Smooth muscle cell of the pulmonary artery (primary cell): ENCODE measurements around the gene TRIM3. TPM values are rescaled to one million over a fixed set of nuclear protein-coding genes. Genes with fewer than 3 reads are reported as not detected.

Source experiments
- total RNA-seq: library from RNA; depleted of rRNA; stranded (reverse); fragments of >200 nt; gene quantifications from 2 replicates; pipeline ENCODE4 v1.2.3, GENCODE V29; 2014

Gene TRIM3
- total RNA-seq = 40.8 and 53.7 TPM in 2 replicates

GRCh38 chr11:6473451-6474412, at the start of gene TRIM3:
Gene TRIM3, minus strand, starts transcription at chr11:6473941. Its CDS starts 8,246 bp downstream, at chr11:6465695.

GRCh38 chr11:6497069-6497839, 23.5 kb upstream of the TRIM3 start, which contains the start of gene DNHD1:
Gene DNHD1, plus strand, starts transcription at chr11:6497280. Its CDS starts 936 bp downstream, at chr11:6498216.

GRCh38 chr11:6481012-6481923, 7.5 kb upstream of the TRIM3 start, which contains the start of the genes ARFIP2 and TIMM10B:
Gene ARFIP2, minus strand, starts transcription at chr11:6481331. Its CDS starts 910 bp downstream, at chr11:6480421.
Gene TIMM10B, plus strand, starts transcription at chr11:6481501. Its CDS starts 16 bp downstream, at chr11:6481517.

GRCh38 chr11:6440906-6441358, 32.8 kb downstream of the TRIM3 start, which contains the start of gene HPX:
Gene HPX, minus strand, starts transcription at chr11:6440987. Its CDS starts 24 bp downstream, at chr11:6440963.

GRCh38 chr11:6419009-6419631, 54.6 kb downstream of the TRIM3 start, which contains the start of gene APBB1:
Gene APBB1, minus strand, starts transcription at chr11:6419094. Its CDS starts 7,747 bp downstream, at chr11:6411347.

Other genes starting within 250 kb of the TRIM3 start
- gene FHIP1B, start 239.3 kb downstream of the TRIM3 start, total RNA-seq = 13.3 and 21.1 TPM in 2 replicates
- 0.07 and 0.17 TPM in 2 replicates for gene CNGA4, start 234.9 kb downstream of the TRIM3 start, total RNA-seq
- gene CCKBR, start 214.1 kb downstream of the TRIM3 start, total RNA-seq = not detected in 2 replicates
- 53.3 and 111 TPM in 2 replicates for gene CAVIN3, start 153.4 kb downstream of the TRIM3 start, total RNA-seq
- 91.4 and 111 TPM in 2 replicates for gene SMPD1, start 83.5 kb downstream of the TRIM3 start, total RNA-seq
- gene APBB1, start 54.8 kb downstream of the TRIM3 start, total RNA-seq = 41.9 and 50.6 TPM in 2 replicates
- 0.78 and 0.92 TPM in 2 replicates for gene HPX, start 33.0 kb downstream of the TRIM3 start, total RNA-seq
- 49.1 and 51.6 TPM in 2 replicates for gene ARFIP2, start 7.4 kb upstream of the TRIM3 start, total RNA-seq
- gene TIMM10B, start 7.6 kb upstream of the TRIM3 start, total RNA-seq = 34.3 and 36.7 TPM in 2 replicates
- gene DNHD1, start 23.3 kb upstream of the TRIM3 start, total RNA-seq = 9.0 and 10.7 TPM in 2 replicates
- 10.7 and 12.5 TPM in 2 replicates for gene RRP8, start 129.7 kb upstream of the TRIM3 start, total RNA-seq
- gene ILK, start 129.8 kb upstream of the TRIM3 start, total RNA-seq = 218 and 255 TPM in 2 replicates
- 39.7 and 58.8 TPM in 2 replicates for gene TAF10, start 138.3 kb upstream of the TRIM3 start, total RNA-seq
- gene TPP1, start 145.5 kb upstream of the TRIM3 start, total RNA-seq = 294 and 429 TPM in 2 replicates
- 6.6 and 52.4 TPM in 2 replicates for gene DCHS1, start 181.9 kb upstream of the TRIM3 start, total RNA-seq
- 49.8 and 61.2 TPM in 2 replicates for gene MRPL17, start 209.4 kb upstream of the TRIM3 start, total RNA-seq